Prostate gland (tissue), 2 donors: ENCODE measurements around the gene RITA1. TPM values are rescaled to one million over a fixed set of nuclear protein-coding genes. Genes with fewer than 3 reads are reported as not detected.

ENCODE experiments used
- DNase-seq: peaks from one replicate; pipeline ENCODE4 v3.0.0-alpha.2; 2019; ENCODE audit warnings: low spot score
- H3K27ac ChIP-seq, 2 donors: fragments of 200-600 bp; sonication (generic); 2 replicates each; pipeline ENCODE4 v1.5.1; 2017 to 2019
- H3K27me3 ChIP-seq: fragments of 200-600 bp; sonication (generic); replicated peaks from 2 replicates; pipeline ENCODE4 v1.5.1; 2019; ENCODE audit not compliant: insufficient read depth
- H3K36me3 ChIP-seq, 2 donors: fragments of 200-600 bp; sonication (generic); 1 replicate in 1 of 2; 2 replicates in 1 of 2; pipeline versions ENCODE4 v1.5.1 to v1.8.1; 2017 to 2019
- H3K4me1 ChIP-seq: fragments of 200-600 bp; sonication (generic); replicated peaks from 2 replicates; pipeline ENCODE4 v1.5.1; 2019
- H3K4me3 ChIP-seq, 2 donors: fragments of 200-600 bp; sonication (generic); 2 replicates each; pipeline ENCODE4 v1.5.1; 2017 to 2019
- H3K9me3 ChIP-seq: fragments of 200-600 bp; sonication (generic); 2 replicates; pipeline ENCODE4 v1.5.1; 2017
- CTCF ChIP-seq, 4 experiments: fragments of 200-600 bp in 2 of 4; fragments of 450-650 bp in 2 of 4; sonication (generic) in 2 of 4; IDR thresholded peaks; 1 replicate in 3 of 4; 2 replicates in 1 of 4; pipeline ENCODE4 v1.5.1; 2016 to 2019; ENCODE audit warnings: antibody characterized with exemption in 4 of 4, mild to moderate bottlenecking in 2 of 4, moderate library complexity in 2 of 4
- POLR2A ChIP-seq: fragments of 450-650 bp; IDR thresholded peaks from one replicate; pipeline ENCODE4 v1.6.1; 2016; ENCODE audit warnings: antibody characterized with exemption, mild to moderate bottlenecking
- POLR2AphosphoS5 ChIP-seq: sonication (generic); formaldehyde crosslinking; IDR thresholded peaks from one replicate; pipeline ENCODE4 v1.6.1; 2017; ENCODE audit warnings: antibody characterized with exemption
- WGBS: methylation state at CpG from one replicate; pipeline ENCODE4 v1.1.5; 2018; 5-methylcytosine and 5-hydroxymethylcytosine counted together
- intact Hi-C: fragments of 100-400 bp; cut with DNase I; formaldehyde crosslinking; loops from one replicate; pipeline ENCODE4 v1.14.2; 2022
- total RNA-seq, 2 donors: library from RNA; depleted of rRNA; stranded (reverse); fragments of >200 nt; gene quantifications; one replicate each; pipeline ENCODE4 v1.1.0, GENCODE V29; 2016

The RITA1 gene
- total RNA-seq, 2 donors from 2014 or later, result 29.0 to 39.7 TPM

GRCh38 chr12:113159937-113160336 is 25.6 kb upstream of the RITA1 start:
- DNase-seq, result no peak
- Histone ChIP-seq H3K27me3 (no peaks in the 10 kb centered on the region), H3K36me3 (peaks cover 11 to 42% of the 10 kb centered on the region in 2 donors), H3K27ac (no peak overlapping the region), H3K4me1 (no peaks in the 10 kb centered on the region), H3K9me3 (no peaks in the 10 kb centered on the region), H3K4me3 (no peak overlapping the region)
- TF ChIP-seq POLR2A (no peak), POLR2AphosphoS5 (no peak), CTCF (IDR thresholded peaks at IDR 0.05) (no peak)
- WGBS, result 89% methylated on average over 7 of the region's 7 CpGs
- intact Hi-C loops, result loop anchor here (5.0 kb wide), 1 partner anchor 113 kb away; no protein-coding TSS in a partner anchor

- 76% methylated on average over 20 of the region's 26 CpGs for WGBS
- H3K27ac ChIP-seq, result no peak overlapping the region
- no peak for TF ChIP-seq POLR2A
- no peak for DNase-seq
- H3K27me3 ChIP-seq, result no peaks in the 10 kb centered on the region
- H3K36me3 ChIP-seq, result peaks cover 11 to 57% of the 10 kb centered on the region in 2 donors
- no peak overlapping the region for H3K4me3 ChIP-seq
- H3K4me1 ChIP-seq, result no peaks in the 10 kb centered on the region
- H3K9me3 ChIP-seq, result no peaks in the 10 kb centered on the region
- intact Hi-C loops, result no loop called here
Observed at GRCh38 chr12:113161415-113162016, 24.0 kb upstream of the RITA1 start.

- intact Hi-C loops, result no loop called here
- no peaks in the 10 kb centered on the region for H3K27me3 ChIP-seq
- peaks cover 12 to 58% of the 10 kb centered on the region in 2 donors for H3K36me3 ChIP-seq
- 87% methylated on average over 23 of the region's 25 CpGs for WGBS
- H3K4me1 ChIP-seq, result no peaks in the 10 kb centered on the region
- H3K9me3 ChIP-seq, result no peaks in the 10 kb centered on the region
- H3K27ac ChIP-seq, result no peak overlapping the region
- no peak overlapping the region for H3K4me3 ChIP-seq
- no peak for DNase-seq
- TF ChIP-seq CTCF (IDR thresholded peaks at IDR 0.05) (no peak), POLR2A (no peak), POLR2AphosphoS5 (no peak)
Observed at GRCh38 chr12:113162102-113163029, 23.2 kb upstream of the RITA1 start.

- H3K27ac ChIP-seq, result no peak overlapping the region
- DNase-seq, result no peak
- H3K4me3 ChIP-seq, result no peak overlapping the region
- no peaks in the 10 kb centered on the region for H3K4me1 ChIP-seq
- H3K36me3 ChIP-seq, result peaks cover 18 to 62% of the 10 kb centered on the region in 2 donors
- H3K9me3 ChIP-seq, result no peaks in the 10 kb centered on the region
- TF ChIP-seq POLR2A, result no peak
- no peak for TF ChIP-seq POLR2AphosphoS5
- TF ChIP-seq CTCF (IDR thresholded peaks at IDR 0.05), result no peak
- intact Hi-C loops, result no loop called here
- no peaks in the 10 kb centered on the region for H3K27me3 ChIP-seq
- 93% methylated on average over 11 of the region's 12 CpGs for WGBS
Observed at GRCh38 chr12:113163030-113163360, 22.5 kb upstream of the RITA1 start.

- intact Hi-C loops, result no loop called here
- TF ChIP-seq POLR2A (no peak), POLR2AphosphoS5 (no peak), CTCF (IDR thresholded peaks at IDR 0.05) (no peak)
- DNase-seq, result no peak
- Histone ChIP-seq H3K27ac (no peak overlapping the region), H3K36me3 (peaks cover 23 to 60% of the 10 kb centered on the region in 2 donors), H3K27me3 (no peaks in the 10 kb centered on the region), H3K9me3 (no peaks in the 10 kb centered on the region), H3K4me3 (no peak overlapping the region), H3K4me1 (no peaks in the 10 kb centered on the region)
- 90% methylated on average over 13 of the region's 13 CpGs for WGBS
Observed at GRCh38 chr12:113164014-113164413, 21.5 kb upstream of the RITA1 start.
